Testis (tissue), 3 donors: ENCODE data around the gene DGLUCY. TPM values are rescaled to one million over a fixed set of nuclear protein-coding genes. Genes with fewer than 3 reads are reported as not detected.

ENCODE experiments used
- DNase-seq: peaks from one replicate; pipeline ENCODE4 v3.0.0-alpha.2; 2019
- H3K27ac ChIP-seq, 2 donors: fragments of 200-600 bp; sonication (generic); one replicate each; pipeline ENCODE4 v1.5.1; 2019
- H3K27me3 ChIP-seq: fragments of 200-600 bp; sonication (generic); one replicate; pipeline ENCODE4 v1.5.1; 2019
- H3K36me3 ChIP-seq: fragments of 200-600 bp; sonication (generic); one replicate; pipeline ENCODE4 v1.5.1; 2017; ENCODE audit warnings: low read depth; ENCODE audit errors: missing control alignments
- H3K4me1 ChIP-seq: fragments of 200-600 bp; sonication (generic); one replicate; pipeline ENCODE4 v1.5.1; 2019
- H3K4me3 ChIP-seq, 2 donors: fragments of 200-600 bp; sonication (generic); one replicate each; pipeline ENCODE4 v1.5.1; 2017 to 2019
- H3K9me3 ChIP-seq: fragments of 200-600 bp; sonication (generic); one replicate; pipeline ENCODE4 v1.5.1; 2017
- POLR2A ChIP-seq: fragments of 450-650 bp; IDR thresholded peaks from one replicate; pipeline ENCODE4 v1.6.1; 2017; ENCODE audit warnings: antibody characterized with exemption, mild to moderate bottlenecking, moderate library complexity
- WGBS, 2 donors: methylation state at CpG; one replicate each; pipeline ENCODE4 v1.1.5; 2018; 5-methylcytosine and 5-hydroxymethylcytosine counted together
- intact Hi-C: fragments of 100-400 bp; cut with DNase I; formaldehyde crosslinking; loops from one replicate; pipeline ENCODE4 v1.15.1; 2023; ENCODE audit warnings: low total_unique reads
- polyA plus RNA-seq: library from polyadenylated mRNA; stranded (reverse); fragments of 350-450 nt; fragmentation: Illumina TruSeq; extraction: RNeasy Lipid Tissue Mini Kit (QIAGEN cat#74804); gene quantifications from one replicate; pipeline ENCODE4 v1.2.3, GENCODE V29; 2014; ENCODE audit warnings: low read depth, low replicate concordance; ENCODE audit not compliant: insufficient read depth
- small RNA-seq, 2 donors: library from RNA; depleted of rRNA; stranded (forward); fragments of <200 nt; gene quantifications; one replicate each; pipeline ENCODE3, GENCODE V24; 2016
- total RNA-seq, 2 donors: library from RNA; depleted of rRNA; stranded (reverse); fragments of >200 nt; gene quantifications; one replicate each; pipeline ENCODE4 v1.2.3, GENCODE V29; 2016
- TF ChIP-seq, protein P1 (sequence below), 3 experiments: fragments of 450-650 bp in 2 of 3; fragments of 200-600 bp in 1 of 3; sonication (generic) in 1 of 3; IDR thresholded peaks; one replicate each; pipeline ENCODE4 v1.5.1; 2016 to 2019; ENCODE audit warnings: antibody characterized with exemption in 3 of 3, mild to moderate bottlenecking in 2 of 3, moderate library complexity in 1 of 3

DGLUCY gene
- total and polyA plus RNA-seq, 3 donors from 2014 or later: 77.5 to 161 (median 145) TPM

DNA sequence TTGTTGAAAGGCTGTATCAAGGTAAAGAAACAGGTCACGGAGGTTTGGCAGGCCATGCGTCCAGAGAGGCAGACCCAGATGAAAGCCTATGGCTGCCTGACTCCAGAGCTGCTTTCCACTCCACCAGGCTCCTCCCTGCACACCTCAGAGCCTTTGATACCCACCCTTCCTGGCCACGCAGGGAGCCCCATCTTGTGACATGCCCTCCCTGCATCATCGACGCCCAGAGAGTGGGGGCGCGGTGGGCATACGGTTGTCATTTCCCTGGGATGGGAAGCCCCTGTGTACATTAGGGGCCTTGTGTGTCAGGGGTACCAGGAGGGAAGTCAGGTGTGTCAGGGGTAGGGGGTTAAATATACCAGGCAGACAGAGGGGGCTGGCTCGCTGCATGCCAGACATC is 160.9 kb downstream of the DGLUCY start:
- no peak overlapping the region for H3K4me3 ChIP-seq
- H3K9me3 ChIP-seq: no peaks in the 10 kb centered on the region
- TF ChIP-seq, protein P1, sequence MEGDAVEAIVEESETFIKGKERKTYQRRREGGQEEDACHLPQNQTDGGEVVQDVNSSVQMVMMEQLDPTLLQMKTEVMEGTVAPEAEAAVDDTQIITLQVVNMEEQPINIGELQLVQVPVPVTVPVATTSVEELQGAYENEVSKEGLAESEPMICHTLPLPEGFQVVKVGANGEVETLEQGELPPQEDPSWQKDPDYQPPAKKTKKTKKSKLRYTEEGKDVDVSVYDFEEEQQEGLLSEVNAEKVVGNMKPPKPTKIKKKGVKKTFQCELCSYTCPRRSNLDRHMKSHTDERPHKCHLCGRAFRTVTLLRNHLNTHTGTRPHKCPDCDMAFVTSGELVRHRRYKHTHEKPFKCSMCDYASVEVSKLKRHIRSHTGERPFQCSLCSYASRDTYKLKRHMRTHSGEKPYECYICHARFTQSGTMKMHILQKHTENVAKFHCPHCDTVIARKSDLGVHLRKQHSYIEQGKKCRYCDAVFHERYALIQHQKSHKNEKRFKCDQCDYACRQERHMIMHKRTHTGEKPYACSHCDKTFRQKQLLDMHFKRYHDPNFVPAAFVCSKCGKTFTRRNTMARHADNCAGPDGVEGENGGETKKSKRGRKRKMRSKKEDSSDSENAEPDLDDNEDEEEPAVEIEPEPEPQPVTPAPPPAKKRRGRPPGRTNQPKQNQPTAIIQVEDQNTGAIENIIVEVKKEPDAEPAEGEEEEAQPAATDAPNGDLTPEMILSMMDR (IDR thresholded peaks at IDR 0.05): no peak
- TF ChIP-seq POLR2A: no peak
- H3K36me3 ChIP-seq: no peaks in the 10 kb centered on the region
- WGBS, 2 donors: 95 to 96% methylated on average over 7 to 9 of the region's 9 CpGs
- H3K4me1 ChIP-seq: peaks cover 31% of the 10 kb centered on the region
- H3K27me3 ChIP-seq: no peaks in the 10 kb centered on the region
- no peak for DNase-seq
- no peak overlapping the region for H3K27ac ChIP-seq
- intact Hi-C loops: no loop called here

Small RNA genes within 50 kb of the gene (small RNA-seq; reads per million reads assigned to genes)
- gene RNU7-30P: 0 reads per million in 2 donors
- 2.3 to 3.2 reads per million in 2 donors for gene SNORA11B

Other genes with a start within 250 kb of the DGLUCY start
- 10 to 100 TPM in 1 of 2 donors, 1 to 10 TPM in 1; 9.4 to 11.0 TPM for gene RPS6KA5, start 53.4 kb upstream of the DGLUCY start, total RNA-seq
- 6.4 TPM for gene RPS6KA5, start 53.4 kb upstream of the DGLUCY start, polyA plus RNA-seq
- gene GPR68, start 130.6 kb downstream of the DGLUCY start, total RNA-seq: 1 to 10 TPM; 1.1 to 2.4 TPM
- gene GPR68, start 130.6 kb downstream of the DGLUCY start, polyA plus RNA-seq: 3.8 TPM